Thyroid gland (tissue), 4 donors: ENCODE data around the gene MEFV. TPM values are rescaled to one million over a fixed set of nuclear protein-coding genes. Genes with fewer than 3 reads are reported as not detected.
"Not testable (repeated sequence)": the region's sequence is repeated elsewhere in the genome, so short reads cannot be mapped to it uniquely, and the experiment has no call there.

Experiments
- DNase-seq, 2 donors: peaks; one replicate each; pipeline ENCODE4 v3.0.0-alpha.2; 2019
- H3K27ac ChIP-seq, 3 donors: fragments of 200-600 bp; sonication (generic); 1 replicate in 2 of 3; 2 replicates in 1 of 3; pipeline ENCODE4 v1.5.1; 2016 to 2019; ENCODE audit warnings: mild to moderate bottlenecking in 1 of 3, moderate library complexity in 1 of 3
- H3K27me3 ChIP-seq: fragments of 200-600 bp; sonication (generic); one replicate; pipeline ENCODE4 v1.5.1; 2019
- H3K36me3 ChIP-seq, 2 donors: fragments of 200-600 bp; sonication (generic); one replicate each; pipeline ENCODE4 v1.5.1; 2016 to 2019
- H3K4me1 ChIP-seq, 2 donors: fragments of 200-600 bp; sonication (generic); one replicate each; pipeline ENCODE4 v1.5.1; 2017 to 2019
- H3K4me3 ChIP-seq, 3 donors: fragments of 200-600 bp; sonication (generic); replicated peaks in 1 of 3; 1 replicate in 2 of 3; 2 replicates in 1 of 3; pipeline ENCODE4 v1.5.1; 2016; ENCODE audit warnings: mild to moderate bottlenecking in 1 of 3
- H3K9me3 ChIP-seq: fragments of 200-600 bp; sonication (generic); one replicate; pipeline ENCODE4 v1.5.1; 2017
- CTCF ChIP-seq, 6 experiments: fragments of 200-600 bp in 3 of 6; fragments of 450-650 bp in 3 of 6; sonication (generic) in 3 of 6; IDR thresholded peaks; one replicate each; pipeline ENCODE4 v1.5.1; 2016 to 2019; ENCODE audit warnings: antibody characterized with exemption in 6 of 6, mild to moderate bottlenecking in 2 of 6, inconsistent platforms in 1 of 6, moderate library complexity in 1 of 6
- POLR2A ChIP-seq, 2 donors: fragments of 450-650 bp; IDR thresholded peaks; one replicate each; pipeline ENCODE4 v1.6.1; 2017; ENCODE audit warnings: antibody characterized with exemption in 2 of 2, mild to moderate bottlenecking in 2 of 2, moderate library complexity in 1 of 2
- WGBS, 2 donors: methylation state at CpG; one replicate each; pipeline ENCODE4 v1.1.5; 2017; 5-methylcytosine and 5-hydroxymethylcytosine counted together
- intact Hi-C: fragments of 100-400 bp; cut with DNase I; formaldehyde crosslinking; loops from one replicate; pipeline ENCODE4 v1.15.1; 2023
- total RNA-seq, 4 donors: library from RNA; depleted of rRNA; stranded (reverse); fragments of >200 nt; gene quantifications; one replicate each; pipeline ENCODE4 v1.2.3, GENCODE V29; 2016

Gene MEFV
- total RNA-seq, 4 donors from 2014 or later = 0.22 to 2.2 (median 0.54) TPM

- intact Hi-C loops = no loop called here
- Histone ChIP-seq H3K4me1 (no peaks in the 10 kb centered on the region), H3K9me3 (no peaks in the 10 kb centered on the region), H3K36me3 (no peaks in the 10 kb centered on the region), H3K27ac (no peak overlapping the region), H3K4me3 (no peak overlapping the region), H3K27me3 (no peaks in the 10 kb centered on the region)
- TF ChIP-seq POLR2A (IDR thresholded peaks at IDR 0.05) = no peak
- TF ChIP-seq CTCF (IDR thresholded peaks at IDR 0.05) = no peak
- WGBS, 2 donors = 79 to 84% methylated on average over 5 of the region's 5 CpGs
- DNase-seq = no peak
Measured at GRCh38 chr16:3276679-3277078, 20.2 kb upstream of the MEFV start.

- H3K27ac ChIP-seq = no peak overlapping the region
Measured at GRCh38 chr16:3274947-3275346, 18.5 kb upstream of the MEFV start.

GRCh38 chr16:3274490-3274889 is 18.1 kb upstream of the MEFV start:
- no peaks in the 10 kb centered on the region for H3K27me3 ChIP-seq
- no peak overlapping the region for H3K27ac ChIP-seq
- 51 to 55% methylated on average over 4 of the region's 4 CpGs for WGBS, 2 donors

More at GRCh38 chr16:3274947-3275346, 18.5 kb upstream of the MEFV start:
- intact Hi-C loops = no loop called here
- Histone ChIP-seq H3K4me3 (no peak overlapping the region), H3K9me3 (no peaks in the 10 kb centered on the region), H3K36me3 (no peaks in the 10 kb centered on the region), H3K27me3 (no peaks in the 10 kb centered on the region), H3K4me1 (no peaks in the 10 kb centered on the region)
- DNase-seq = no peak
- TF ChIP-seq CTCF (IDR thresholded peaks at IDR 0.05) (no peak), POLR2A (IDR thresholded peaks at IDR 0.05) (no peak)

DNA sequence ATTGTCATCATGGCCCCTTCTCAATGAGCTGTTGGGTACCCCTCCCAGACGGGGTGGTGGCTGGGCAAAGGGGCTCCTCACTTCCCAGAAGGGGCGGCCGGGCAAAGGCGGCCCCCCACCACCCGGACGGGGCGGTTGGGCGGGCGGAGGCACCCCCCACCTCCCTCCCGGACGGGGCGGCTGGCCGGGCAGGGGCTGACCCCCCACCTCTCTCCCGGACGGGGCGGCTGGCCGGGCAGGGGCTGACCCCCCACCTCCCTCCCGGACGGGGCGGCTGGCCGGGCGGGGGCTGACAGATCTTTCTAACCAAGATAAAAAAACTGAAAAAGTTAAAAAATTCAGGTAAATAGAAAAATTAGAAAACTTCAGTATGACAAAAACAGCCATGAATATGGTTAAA is 14.8 kb upstream of the MEFV start:
- H3K4me1 ChIP-seq, H3K4me3 ChIP-seq, H3K27ac ChIP-seq, DNase-seq, H3K9me3 ChIP-seq, H3K27me3 ChIP-seq, intact Hi-C loops, H3K36me3 ChIP-seq: not testable (repeated sequence)
- WGBS, 2 donors = 91 to 95% methylated on average over 17 to 22 of the region's 22 CpGs

More at GRCh38 chr16:3274490-3274889, 18.1 kb upstream of the MEFV start:
- Histone ChIP-seq H3K36me3 (no peaks in the 10 kb centered on the region), H3K4me3 (no peak overlapping the region), H3K9me3 (no peaks in the 10 kb centered on the region), H3K4me1 (no peaks in the 10 kb centered on the region)
- no peak for DNase-seq
- TF ChIP-seq CTCF (IDR thresholded peaks at IDR 0.05) (no peak), POLR2A (IDR thresholded peaks at IDR 0.05) (no peak)
- intact Hi-C loops = no loop called here

GRCh38 chr16:3270718-3271117 is 14.3 kb upstream of the MEFV start:
- H3K4me1 ChIP-seq, H3K27me3 ChIP-seq, intact Hi-C loops, H3K36me3 ChIP-seq, DNase-seq, H3K4me3 ChIP-seq, H3K27ac ChIP-seq, H3K9me3 ChIP-seq: not testable (repeated sequence)
- 63 to 76% methylated on average over 5 of the region's 5 CpGs for WGBS, 2 donors

- Histone ChIP-seq H3K27ac (no peak overlapping the region), H3K4me3 (no peak overlapping the region), H3K9me3 (no peaks in the 10 kb centered on the region), H3K27me3 (no peaks in the 10 kb centered on the region), H3K4me1 (peaks cover 0 to 10% of the 10 kb centered on the region in 2 donors), H3K36me3 (peaks cover 0 to 6% of the 10 kb centered on the region in 2 donors)
- 43 to 80% methylated on average over 1 of the region's 1 CpG for WGBS, 2 donors
- TF ChIP-seq CTCF (IDR thresholded peaks at IDR 0.05) (no peak), POLR2A (IDR thresholded peaks at IDR 0.05) (no peak)
- intact Hi-C loops = no loop called here
- no peak for DNase-seq
Measured at GRCh38 chr16:3268294-3268693, 11.9 kb upstream of the MEFV start.
